GM06990 (cell line): ENCODE measurements around the gene GPR162.
"Not testable (repeated sequence)": the region's sequence is repeated elsewhere in the genome, so short reads cannot be mapped to it uniquely, and the experiment has no call there.

Experiments used
- DNase-seq: peaks from one replicate; pipeline ENCODE4 v3.0.0-alpha.2; 2011; ENCODE audit not compliant: insufficient read length; ENCODE audit errors: extremely low read depth
- H3K27me3 ChIP-seq: replicated peaks from 2 replicates; pipeline ENCODE4 v1.6.0; 2011; ENCODE audit warnings: low read length; ENCODE audit not compliant: control insufficient read depth, insufficient read depth
- H3K36me3 ChIP-seq: 2 replicates; pipeline ENCODE4 v1.5.1; 2011; ENCODE audit warnings: low read length; ENCODE audit not compliant: control insufficient read depth, insufficient read depth
- H3K4me3 ChIP-seq: replicated peaks from 2 replicates; pipeline ENCODE4 v1.5.1; 2011; ENCODE audit warnings: low read depth, mild to moderate bottlenecking, control low read depth, low read length
- CTCF ChIP-seq: IDR thresholded peaks from 2 replicates; pipeline ENCODE4 v1.5.1; 2011; ENCODE audit warnings: low read length, control low read depth, mild to moderate bottlenecking, inconsistent platforms; ENCODE audit not compliant: insufficient read depth, poor library complexity, severe bottlenecking

GPR162 gene

GRCh38 chr12:6873094-6874014 lies 51.7 kb downstream of the GPR162 start, which contains the start of gene SPSB2:
Gene SPSB2 (minus strand): TSS chr12:6873303. CDS start chr12:6872901, 402 bp downstream.
- H3K36me3 ChIP-seq, result peaks cover 17% of the 10 kb centered on the region
- no peak for TF ChIP-seq CTCF
- no peaks in the 10 kb centered on the region for H3K27me3 ChIP-seq
- DNase-seq, result peak; percentile 97
- H3K4me3 ChIP-seq, result peak within 1 kb of the TSS; percentile 83

GRCh38 chr12:6874015-6874368 lies 52.4 kb downstream of the GPR162 start:
- H3K4me3 ChIP-seq, result peak overlapping the region; percentile 83
- H3K36me3 ChIP-seq, result peaks cover 17% of the 10 kb centered on the region
- not testable (repeated sequence) for H3K27me3 ChIP-seq, DNase-seq
